Measurements from ENCODE around the gene CDK5.

The CDK5 gene

GRCh38 chr7:151057506-151057988 lies at the start of gene CDK5:
TSS of gene CDK5 (minus strand) at chr7:151057897. CDS start at chr7:151057848, 49 bp downstream.
- DNase-seq (no peak), ATAC-seq (peak; percentile 1)
- peak within 1 kb of the TSS; percentile 97 to 99 for H3K4me3 Mint-ChIP-seq
- no peaks in the 10 kb centered on the region for H3K27me3 Mint-ChIP-seq
- H3K9me3 Mint-ChIP-seq: no peaks in the 10 kb centered on the region
- peak within 1 kb of the TSS; percentile 95 to 97 for H3K27ac Mint-ChIP-seq
- H3K4me1 Mint-ChIP-seq: peaks cover 49% of the 10 kb centered on the region

GRCh38 chr7:151104411-151105235 lies 46.9 kb upstream of the CDK5 start:
- no peak overlapping the region for H3K27ac Mint-ChIP-seq
- no peaks in the 10 kb centered on the region for H3K9me3 Mint-ChIP-seq
- DNase-seq (no peak), ATAC-seq (no peak)
- H3K4me1 Mint-ChIP-seq: no peaks in the 10 kb centered on the region
- H3K27me3 Mint-ChIP-seq: peaks cover 8% of the 10 kb centered on the region
- H3K4me3 Mint-ChIP-seq: no peak overlapping the region

- ATAC-seq (no peak), DNase-seq (no peak)
- no peaks in the 10 kb centered on the region for H3K9me3 Mint-ChIP-seq
- H3K4me3 Mint-ChIP-seq: no peak overlapping the region
- no peaks in the 10 kb centered on the region for H3K4me1 Mint-ChIP-seq
- H3K27me3 Mint-ChIP-seq: peaks cover 8% of the 10 kb centered on the region
- no peak overlapping the region for H3K27ac Mint-ChIP-seq
These were observed 46.3 kb upstream of the CDK5 start for GRCh38 chr7:151103973-151104372.

- no peak for ATAC-seq
These were observed 45.3 kb upstream of the CDK5 start for GRCh38 chr7:151102991-151103390.

GRCh38 chr7:151101621-151102396 lies 44.1 kb upstream of the CDK5 start:
- H3K27ac Mint-ChIP-seq: no peak overlapping the region
- H3K9me3 Mint-ChIP-seq: no peaks in the 10 kb centered on the region
- H3K27me3 Mint-ChIP-seq: peaks cover 8% of the 10 kb centered on the region
- ATAC-seq: no peak
- no peak overlapping the region for H3K4me3 Mint-ChIP-seq
- DNase-seq: no peak
- no peaks in the 10 kb centered on the region for H3K4me1 Mint-ChIP-seq

More at GRCh38 chr7:151102991-151103390, 45.3 kb upstream of the CDK5 start:
- Mint-ChIP-seq H3K27me3 (peaks cover 8% of the 10 kb centered on the region), H3K4me1 (no peaks in the 10 kb centered on the region), H3K27ac (no peak overlapping the region), H3K4me3 (no peak overlapping the region), H3K9me3 (no peaks in the 10 kb centered on the region)
- DNase-seq: no peak

- no peak for DNase-seq
- no peaks in the 10 kb centered on the region for H3K4me1 Mint-ChIP-seq
- no peak overlapping the region for H3K4me3 Mint-ChIP-seq
- no peaks in the 10 kb centered on the region for H3K9me3 Mint-ChIP-seq
- no peak for ATAC-seq
- no peak overlapping the region for H3K27ac Mint-ChIP-seq
- H3K27me3 Mint-ChIP-seq: peaks cover 8% of the 10 kb centered on the region
These were observed 43.2 kb upstream of the CDK5 start for GRCh38 chr7:151100921-151101320.

- Mint-ChIP-seq H3K4me1 (no peaks in the 10 kb centered on the region), H3K27me3 (peaks cover 5% of the 10 kb centered on the region), H3K4me3 (no peak overlapping the region), H3K9me3 (no peaks in the 10 kb centered on the region), H3K27ac (no peak overlapping the region)
- DNase-seq: no peak
- ATAC-seq: no peak
These were observed 42.0 kb upstream of the CDK5 start for GRCh38 chr7:151099486-151100211.

- Mint-ChIP-seq H3K9me3 (no peaks in the 10 kb centered on the region), H3K27me3 (no peaks in the 10 kb centered on the region), H3K4me1 (no peaks in the 10 kb centered on the region), H3K27ac (no peak overlapping the region), H3K4me3 (no peak overlapping the region)
- DNase-seq (no peak), ATAC-seq (no peak)
These were observed 38.3 kb upstream of the CDK5 start for GRCh38 chr7:151095828-151096475.

- no peak for ATAC-seq
These were observed 37.6 kb upstream of the CDK5 start for GRCh38 chr7:151095123-151095797.

GRCh38 chr7:151094675-151095074 lies 37.0 kb upstream of the CDK5 start:
- H3K4me3 Mint-ChIP-seq: no peak overlapping the region
- H3K27me3 Mint-ChIP-seq: peaks cover 5% of the 10 kb centered on the region
- no peak overlapping the region for H3K27ac Mint-ChIP-seq
- H3K9me3 Mint-ChIP-seq: no peaks in the 10 kb centered on the region
- ATAC-seq (no peak), DNase-seq (no peak)
- peaks cover 4% of the 10 kb centered on the region for H3K4me1 Mint-ChIP-seq

More at GRCh38 chr7:151095123-151095797, 37.6 kb upstream of the CDK5 start:
- no peaks in the 10 kb centered on the region for H3K4me1 Mint-ChIP-seq
- H3K4me3 Mint-ChIP-seq: no peak overlapping the region
- no peak overlapping the region for H3K27ac Mint-ChIP-seq
- no peak for DNase-seq
- H3K27me3 Mint-ChIP-seq: no peaks in the 10 kb centered on the region
- no peaks in the 10 kb centered on the region for H3K9me3 Mint-ChIP-seq

- H3K27ac Mint-ChIP-seq: no peak overlapping the region
These were observed 36.1 kb upstream of the CDK5 start for GRCh38 chr7:151093748-151094147.

GRCh38 chr7:151091988-151092387 lies 34.3 kb upstream of the CDK5 start:
- no peak overlapping the region for H3K4me3 Mint-ChIP-seq
- no peak overlapping the region for H3K27ac Mint-ChIP-seq
- no peaks in the 10 kb centered on the region for H3K9me3 Mint-ChIP-seq
- ATAC-seq (no peak), DNase-seq (no peak)
- H3K4me1 Mint-ChIP-seq: peaks cover 24% of the 10 kb centered on the region
- H3K27me3 Mint-ChIP-seq: peaks cover 16% of the 10 kb centered on the region

More at GRCh38 chr7:151093748-151094147, 36.1 kb upstream of the CDK5 start:
- Mint-ChIP-seq H3K4me3 (no peak overlapping the region), H3K9me3 (no peaks in the 10 kb centered on the region), H3K27me3 (peaks cover 14% of the 10 kb centered on the region), H3K4me1 (peaks cover 13% of the 10 kb centered on the region)
- ATAC-seq: no peak
- no peak for DNase-seq

- no peak for ATAC-seq
- Mint-ChIP-seq H3K27ac (no peak overlapping the region), H3K4me1 (peaks cover 24% of the 10 kb centered on the region), H3K27me3 (peaks cover 16% of the 10 kb centered on the region), H3K4me3 (no peak overlapping the region), H3K9me3 (no peaks in the 10 kb centered on the region)
- DNase-seq: no peak
These were observed 33.7 kb upstream of the CDK5 start for GRCh38 chr7:151091431-151091830.

- H3K4me3 Mint-ChIP-seq: no peak overlapping the region
- no peak overlapping the region for H3K27ac Mint-ChIP-seq
- H3K4me1 Mint-ChIP-seq: peaks cover 24% of the 10 kb centered on the region
- DNase-seq (no peak), ATAC-seq (no peak)
- peaks cover 17% of the 10 kb centered on the region for H3K27me3 Mint-ChIP-seq
- H3K9me3 Mint-ChIP-seq: no peaks in the 10 kb centered on the region
These were observed 33.3 kb upstream of the CDK5 start for GRCh38 chr7:151091003-151091402.
